Measurements from ENCODE around the gene IPO4. TPM values are rescaled to one million over a fixed set of nuclear protein-coding genes. Genes with fewer than 3 reads are reported as not detected.

Gene IPO4
- total RNA-seq, 4 donors from 2014 or later, result 12.1 to 60.0 (median 17.3) TPM

DNA sequence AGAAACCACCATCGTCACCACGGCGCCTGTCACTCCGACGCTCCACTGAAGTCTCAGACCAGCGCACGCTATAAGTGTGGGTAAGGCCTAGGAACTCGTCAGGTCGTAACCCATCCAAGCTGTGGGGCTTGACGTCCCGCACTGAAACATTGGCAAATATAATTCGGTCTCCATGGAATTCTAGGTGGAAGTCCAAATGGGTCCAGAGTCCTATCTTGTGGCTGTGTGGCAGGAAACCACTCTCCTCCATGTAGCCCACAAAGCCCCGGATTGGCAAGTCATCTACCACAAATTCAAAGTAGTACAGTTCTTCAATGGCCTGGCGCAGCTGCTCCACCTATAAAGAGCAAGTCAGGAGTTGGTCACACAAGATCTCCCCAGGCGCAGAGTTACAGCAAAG, 4.3 kb upstream of the IPO4 start:
- TF ChIP-seq, protein P1, sequence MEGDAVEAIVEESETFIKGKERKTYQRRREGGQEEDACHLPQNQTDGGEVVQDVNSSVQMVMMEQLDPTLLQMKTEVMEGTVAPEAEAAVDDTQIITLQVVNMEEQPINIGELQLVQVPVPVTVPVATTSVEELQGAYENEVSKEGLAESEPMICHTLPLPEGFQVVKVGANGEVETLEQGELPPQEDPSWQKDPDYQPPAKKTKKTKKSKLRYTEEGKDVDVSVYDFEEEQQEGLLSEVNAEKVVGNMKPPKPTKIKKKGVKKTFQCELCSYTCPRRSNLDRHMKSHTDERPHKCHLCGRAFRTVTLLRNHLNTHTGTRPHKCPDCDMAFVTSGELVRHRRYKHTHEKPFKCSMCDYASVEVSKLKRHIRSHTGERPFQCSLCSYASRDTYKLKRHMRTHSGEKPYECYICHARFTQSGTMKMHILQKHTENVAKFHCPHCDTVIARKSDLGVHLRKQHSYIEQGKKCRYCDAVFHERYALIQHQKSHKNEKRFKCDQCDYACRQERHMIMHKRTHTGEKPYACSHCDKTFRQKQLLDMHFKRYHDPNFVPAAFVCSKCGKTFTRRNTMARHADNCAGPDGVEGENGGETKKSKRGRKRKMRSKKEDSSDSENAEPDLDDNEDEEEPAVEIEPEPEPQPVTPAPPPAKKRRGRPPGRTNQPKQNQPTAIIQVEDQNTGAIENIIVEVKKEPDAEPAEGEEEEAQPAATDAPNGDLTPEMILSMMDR (IDR thresholded peaks at IDR 0.05; ENCODE audit: low read depth), result no peak

GRCh38 chr14:24190416-24190815, 1.8 kb upstream of the IPO4 start:
- TF ChIP-seq, protein P1 (IDR thresholded peaks at IDR 0.05; ENCODE audit: low read depth), result no peak

DNA sequence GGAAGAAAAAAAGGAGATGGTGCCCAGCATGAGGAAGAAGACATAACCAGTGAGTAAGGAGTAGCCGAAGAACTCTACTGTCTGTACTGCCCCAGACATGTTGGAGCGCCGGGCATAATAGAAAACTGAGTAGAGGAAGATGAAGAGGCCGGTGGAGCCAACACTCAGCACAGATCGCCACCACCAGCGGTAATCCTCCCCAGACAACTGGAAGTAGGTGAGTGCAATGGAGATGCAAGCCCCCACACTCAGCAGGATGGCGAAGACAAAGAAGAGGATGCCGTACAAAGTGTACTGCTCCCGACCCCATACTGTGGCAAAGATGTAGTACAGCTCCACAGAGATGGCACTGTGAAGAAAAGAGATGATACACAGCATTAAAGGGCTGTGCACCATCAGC, 844 bp upstream of the IPO4 start:
- TF ChIP-seq, protein P1 (IDR thresholded peaks at IDR 0.05; ENCODE audit: low read depth), result no peak

- TF ChIP-seq, protein P1 (IDR thresholded peaks at IDR 0.05; ENCODE audit: low read depth), result no peak
Measured at GRCh38 chr14:24189059-24189375, 401 bp upstream of the IPO4 start.

GRCh38 chr14:24187539-24187915, 1.1 kb downstream of the IPO4 start:
- TF ChIP-seq, protein P1 (IDR thresholded peaks at IDR 0.05; ENCODE audit: low read depth), result no peak

DNA sequence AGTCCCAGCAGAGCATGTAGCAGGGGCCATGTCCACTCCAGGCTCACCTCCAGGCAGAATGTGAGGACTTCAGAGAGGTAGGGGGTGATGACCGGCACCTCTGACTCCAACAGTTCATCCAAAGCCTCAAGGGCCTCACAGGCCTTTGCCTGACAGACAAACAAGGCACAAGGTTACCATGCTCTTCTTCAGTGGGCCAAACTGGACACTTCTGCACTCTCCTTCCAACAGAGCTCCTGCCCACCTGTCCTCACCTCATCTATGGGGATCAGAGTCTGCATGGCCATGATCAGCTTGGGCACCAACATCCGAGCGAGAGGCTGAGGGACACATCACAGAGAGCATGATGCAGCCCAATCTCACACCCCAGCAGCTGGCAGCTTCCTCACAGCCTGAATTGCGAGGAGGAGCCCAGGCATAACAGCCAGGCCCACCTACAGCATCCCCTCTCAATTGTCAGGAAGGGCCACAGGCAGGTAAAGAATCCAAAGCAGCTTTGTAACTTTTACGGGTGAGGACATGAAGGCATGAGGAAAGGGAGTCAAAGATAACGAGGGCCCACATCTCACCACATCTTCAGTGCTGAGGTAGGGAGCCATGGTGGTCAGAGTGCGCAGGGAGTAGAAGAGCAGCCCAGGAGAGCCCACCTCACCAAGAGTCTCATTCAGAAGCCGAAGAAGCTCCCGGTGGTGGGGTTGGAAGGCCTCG, 1.6 kb downstream of the IPO4 start:
- TF ChIP-seq, protein P1 (IDR thresholded peaks at IDR 0.05; ENCODE audit: low read depth), result no peak

GRCh38 chr14:24185741-24186140, 2.9 kb downstream of the IPO4 start:
- TF ChIP-seq, protein P1 (IDR thresholded peaks at IDR 0.05; ENCODE audit: low read depth), result no peak

Data from subcutaneous adipose tissue (tissue), 4 donors.